ENCODE measurements around the gene PGLYRP2. TPM values are rescaled to one million over a fixed set of nuclear protein-coding genes. Genes with fewer than 3 reads are reported as not detected.
A peak's percentile ranks its signal among the peaks of the same experiment; 100 is the strongest.

The PGLYRP2 gene, protein sequence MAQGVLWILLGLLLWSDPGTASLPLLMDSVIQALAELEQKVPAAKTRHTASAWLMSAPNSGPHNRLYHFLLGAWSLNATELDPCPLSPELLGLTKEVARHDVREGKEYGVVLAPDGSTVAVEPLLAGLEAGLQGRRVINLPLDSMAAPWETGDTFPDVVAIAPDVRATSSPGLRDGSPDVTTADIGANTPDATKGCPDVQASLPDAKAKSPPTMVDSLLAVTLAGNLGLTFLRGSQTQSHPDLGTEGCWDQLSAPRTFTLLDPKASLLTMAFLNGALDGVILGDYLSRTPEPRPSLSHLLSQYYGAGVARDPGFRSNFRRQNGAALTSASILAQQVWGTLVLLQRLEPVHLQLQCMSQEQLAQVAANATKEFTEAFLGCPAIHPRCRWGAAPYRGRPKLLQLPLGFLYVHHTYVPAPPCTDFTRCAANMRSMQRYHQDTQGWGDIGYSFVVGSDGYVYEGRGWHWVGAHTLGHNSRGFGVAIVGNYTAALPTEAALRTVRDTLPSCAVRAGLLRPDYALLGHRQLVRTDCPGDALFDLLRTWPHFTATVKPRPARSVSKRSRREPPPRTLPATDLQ
- total RNA-seq (under 1 TPM in 1 of 6 donors, not detected in 5; 0.16 TPM), polyA plus RNA-seq (not detected)

DNA sequence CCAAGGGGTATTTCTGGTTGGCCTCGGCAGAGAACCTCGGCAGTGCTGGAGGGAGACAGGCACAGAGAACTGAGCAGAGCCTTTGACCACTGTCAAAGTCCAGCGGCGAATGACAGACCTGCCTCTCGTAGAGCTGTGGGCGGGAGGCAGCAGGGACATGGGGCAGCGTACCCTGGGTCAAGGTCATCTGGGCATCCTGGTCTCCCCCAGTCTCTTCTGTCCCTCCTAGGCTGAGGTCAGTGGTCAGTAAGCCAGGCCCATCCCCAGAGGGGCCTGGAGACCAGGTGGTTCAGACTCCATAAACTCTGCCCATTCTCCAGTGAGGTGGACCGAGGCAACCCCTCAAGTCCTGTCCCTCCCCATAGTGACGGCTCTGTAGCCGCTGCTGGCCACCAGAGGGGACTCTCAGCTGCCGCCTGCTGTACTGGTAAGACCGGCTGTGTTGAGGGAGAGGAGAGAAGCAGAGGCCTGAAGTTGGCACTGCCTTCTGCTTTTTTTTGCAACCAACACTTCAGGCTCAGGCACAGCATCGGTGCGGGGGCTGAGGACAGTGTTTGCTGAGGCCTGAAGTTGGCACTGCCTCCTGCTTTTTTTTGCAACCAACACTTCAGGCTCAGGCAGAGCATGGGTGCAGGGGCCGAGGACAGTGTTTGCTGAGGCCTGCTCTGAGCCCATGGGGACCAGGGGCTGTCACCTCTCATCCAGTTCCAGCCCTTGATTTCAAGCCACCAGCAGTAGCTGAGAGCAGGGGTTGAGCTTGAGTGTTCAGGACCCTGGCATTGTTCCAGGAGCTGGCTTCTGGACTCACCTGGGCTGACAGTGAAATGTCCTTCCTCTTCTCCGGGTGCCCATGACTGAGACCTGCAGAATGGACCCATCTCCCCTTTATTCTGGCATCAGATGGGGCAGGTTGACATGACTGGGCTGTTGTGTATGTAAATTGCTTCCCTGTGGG is at the start of gene PGLYRP2:
PGLYRP2 (minus strand) TSS at position 111 of the 955 bp plus-strand sequence. CDS start 130 bp downstream, outside the sequence.
- FAIRE-seq (no peak), ATAC-seq (peak; percentile 60 to 88 (median 76)), DNase-seq (peak in 2 of 6 donors; percentile 34 to 72)
- H3K27ac ChIP-seq = no peak within 1 kb of the TSS
- no peaks in the 10 kb centered on the region for H3K4me1 ChIP-seq
- TF ChIP-seq, protein P1, sequence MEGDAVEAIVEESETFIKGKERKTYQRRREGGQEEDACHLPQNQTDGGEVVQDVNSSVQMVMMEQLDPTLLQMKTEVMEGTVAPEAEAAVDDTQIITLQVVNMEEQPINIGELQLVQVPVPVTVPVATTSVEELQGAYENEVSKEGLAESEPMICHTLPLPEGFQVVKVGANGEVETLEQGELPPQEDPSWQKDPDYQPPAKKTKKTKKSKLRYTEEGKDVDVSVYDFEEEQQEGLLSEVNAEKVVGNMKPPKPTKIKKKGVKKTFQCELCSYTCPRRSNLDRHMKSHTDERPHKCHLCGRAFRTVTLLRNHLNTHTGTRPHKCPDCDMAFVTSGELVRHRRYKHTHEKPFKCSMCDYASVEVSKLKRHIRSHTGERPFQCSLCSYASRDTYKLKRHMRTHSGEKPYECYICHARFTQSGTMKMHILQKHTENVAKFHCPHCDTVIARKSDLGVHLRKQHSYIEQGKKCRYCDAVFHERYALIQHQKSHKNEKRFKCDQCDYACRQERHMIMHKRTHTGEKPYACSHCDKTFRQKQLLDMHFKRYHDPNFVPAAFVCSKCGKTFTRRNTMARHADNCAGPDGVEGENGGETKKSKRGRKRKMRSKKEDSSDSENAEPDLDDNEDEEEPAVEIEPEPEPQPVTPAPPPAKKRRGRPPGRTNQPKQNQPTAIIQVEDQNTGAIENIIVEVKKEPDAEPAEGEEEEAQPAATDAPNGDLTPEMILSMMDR (IDR thresholded peaks at IDR 0.05) = peak in 1 of 4 donors; percentile 10
- no peaks in the 10 kb centered on the region for H3K9me3 ChIP-seq
- no peak within 1 kb of the TSS for H3K4me3 ChIP-seq
- 51% methylated on average over 16 of the region's 16 CpGs for WGBS, 2 donors
- no peaks in the 10 kb centered on the region for H3K36me3 ChIP-seq
- no peaks in the 10 kb centered on the region for H3K27me3 ChIP-seq
- intact Hi-C loops (cut with DNase I) = no loop called here

DNA sequence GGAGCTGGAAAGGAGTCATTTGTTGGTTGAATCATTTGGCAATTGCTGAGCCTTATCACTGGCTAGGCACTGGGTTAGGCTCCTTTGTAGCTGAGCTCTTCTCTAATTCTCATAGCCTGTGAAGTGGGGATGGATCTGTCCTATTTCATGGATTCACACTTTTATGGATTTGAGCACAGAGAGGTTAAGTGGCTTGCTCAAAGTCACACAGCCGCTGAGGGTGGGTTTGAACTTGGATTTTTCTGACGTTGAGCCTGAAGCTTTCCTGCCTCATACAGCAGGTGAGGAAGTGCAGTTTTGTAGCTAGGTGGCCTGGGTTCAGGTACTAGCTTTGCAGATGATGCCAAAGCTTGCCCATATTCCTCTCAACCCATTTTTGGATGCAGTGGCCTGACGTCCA is 48.4 kb upstream of the PGLYRP2 start:
- Histone ChIP-seq H3K27me3 (no peaks in the 10 kb centered on the region), H3K4me3 (no peak overlapping the region), H3K36me3 (no peaks in the 10 kb centered on the region), H3K27ac (no peak overlapping the region), H3K4me1 (no peaks in the 10 kb centered on the region), H3K9me3 (no peaks in the 10 kb centered on the region)
- TF ChIP-seq, protein P1 (IDR thresholded peaks at IDR 0.05) = no peak
- ATAC-seq (no peak), FAIRE-seq (no peak), DNase-seq (no peak)
- intact Hi-C loops (cut with DNase I) = no loop called here
- WGBS, 2 donors = 32 to 44% methylated on average over 3 of the region's 3 CpGs

DNA sequence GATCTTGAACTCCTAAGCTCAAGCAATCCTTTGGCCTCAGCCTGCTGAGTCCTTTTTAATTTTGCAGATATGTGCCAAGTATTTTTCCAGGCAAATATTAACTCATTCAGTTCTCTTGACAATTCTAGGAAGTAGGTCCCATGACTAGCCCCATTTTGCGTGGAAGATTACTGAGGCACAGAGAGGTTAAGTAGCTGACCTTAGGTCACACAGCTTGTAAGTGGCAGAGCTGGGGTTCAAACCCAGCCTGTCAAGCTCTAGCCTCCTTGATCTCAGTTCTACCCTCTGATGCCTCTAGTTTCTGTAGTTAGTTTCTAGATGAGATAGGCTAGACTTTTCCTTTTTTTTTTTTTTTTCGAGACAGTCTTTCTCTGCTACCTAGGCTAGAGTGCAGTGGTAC is 47.1 kb upstream of the PGLYRP2 start:
- TF ChIP-seq, protein P1 (IDR thresholded peaks at IDR 0.05) = no peak
- H3K27ac ChIP-seq = no peak overlapping the region
- DNase-seq = no peak
- H3K36me3 ChIP-seq = no peaks in the 10 kb centered on the region
- H3K4me3 ChIP-seq = no peak overlapping the region
- no peak for FAIRE-seq
- WGBS, 2 donors = 61 to 71% methylated on average over 2 of the region's 2 CpGs
- no peaks in the 10 kb centered on the region for H3K27me3 ChIP-seq
- no peaks in the 10 kb centered on the region for H3K9me3 ChIP-seq
- ATAC-seq = no peak
- no peaks in the 10 kb centered on the region for H3K4me1 ChIP-seq
- intact Hi-C loops (cut with DNase I) = no loop called here

DNA sequence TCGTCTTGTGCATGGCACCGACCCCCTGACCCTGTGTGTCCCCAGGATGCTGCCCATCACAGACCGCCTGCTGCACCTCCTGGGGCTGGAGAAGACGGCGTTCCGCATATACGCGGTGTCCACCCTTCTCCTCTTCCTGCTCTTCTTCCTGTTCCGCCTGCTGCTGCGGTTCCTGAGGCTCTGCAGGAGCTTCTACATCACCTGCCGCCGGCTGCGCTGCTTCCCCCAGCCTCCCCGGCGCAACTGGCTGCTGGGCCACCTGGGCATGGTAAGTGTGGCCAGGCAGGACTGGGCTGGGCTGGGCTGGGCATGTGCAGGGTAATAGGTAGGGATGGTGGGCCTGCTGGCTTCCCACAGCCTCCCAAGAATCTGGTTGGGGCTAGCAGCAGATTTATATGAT is 46.0 kb upstream of the PGLYRP2 start:
- H3K9me3 ChIP-seq = no peaks in the 10 kb centered on the region
- WGBS, 2 donors = 75 to 85% methylated on average over 15 of the region's 15 CpGs
- H3K36me3 ChIP-seq = no peaks in the 10 kb centered on the region
- no peak overlapping the region for H3K27ac ChIP-seq
- DNase-seq (no peak), ATAC-seq (no peak), FAIRE-seq (no peak)
- TF ChIP-seq, protein P1 (IDR thresholded peaks at IDR 0.05) = no peak
- no peak overlapping the region for H3K4me3 ChIP-seq
- intact Hi-C loops (cut with DNase I) = no loop called here
- no peaks in the 10 kb centered on the region for H3K4me1 ChIP-seq
- no peaks in the 10 kb centered on the region for H3K27me3 ChIP-seq

Data from pancreas (tissue), 10 donors.